ENCODE measurements around the gene CHMP4B.

CHMP4B gene

GRCh38 chr20:33884633-33885032 lies 73.5 kb downstream of the CHMP4B start:
- no peak for TF ChIP-seq CTCF (IDR thresholded peaks at IDR 0.05; ENCODE audit: extremely low read depth, missing control alignments)
- DNase-seq (ENCODE audit: low spot score) = no peak

GRCh38 chr20:33889312-33889711 lies 78.2 kb downstream of the CHMP4B start:
- no peak for DNase-seq (ENCODE audit: low spot score)
- no peak for TF ChIP-seq CTCF (IDR thresholded peaks at IDR 0.05; ENCODE audit: extremely low read depth, missing control alignments)

- DNase-seq (ENCODE audit: low spot score) = no peak
- no peak for TF ChIP-seq CTCF (IDR thresholded peaks at IDR 0.05; ENCODE audit: extremely low read depth, missing control alignments)
Measured at GRCh38 chr20:33890557-33890956, 79.4 kb downstream of the CHMP4B start.

- DNase-seq (ENCODE audit: low spot score) = no peak
- no peak for TF ChIP-seq CTCF (IDR thresholded peaks at IDR 0.05; ENCODE audit: extremely low read depth, missing control alignments)
Measured at GRCh38 chr20:33893314-33893713, 82.2 kb downstream of the CHMP4B start.

GRCh38 chr20:33894798-33895197 lies 83.7 kb downstream of the CHMP4B start:
- no peak for DNase-seq (ENCODE audit: low spot score)
- TF ChIP-seq CTCF (IDR thresholded peaks at IDR 0.05; ENCODE audit: extremely low read depth, missing control alignments) = no peak

- DNase-seq (ENCODE audit: low spot score) = no peak
- TF ChIP-seq CTCF (IDR thresholded peaks at IDR 0.05; ENCODE audit: extremely low read depth, missing control alignments) = no peak
Measured at GRCh38 chr20:33896509-33896908, 85.4 kb downstream of the CHMP4B start.

GRCh38 chr20:33897313-33897912 lies 86.3 kb downstream of the CHMP4B start:
- no peak for DNase-seq (ENCODE audit: low spot score)
- TF ChIP-seq CTCF (IDR thresholded peaks at IDR 0.05; ENCODE audit: extremely low read depth, missing control alignments) = no peak

Measured in GM20000 (cell line).